Measurements from ENCODE around the gene UNC5C. TPM values are rescaled to one million over a fixed set of nuclear protein-coding genes. Genes with fewer than 3 reads are reported as not detected.

The UNC5C gene
- total and polyA plus RNA-seq, 2 of the 4 experiments (the other 2 are of a cell fraction): under 0.01 TPM

DNA sequence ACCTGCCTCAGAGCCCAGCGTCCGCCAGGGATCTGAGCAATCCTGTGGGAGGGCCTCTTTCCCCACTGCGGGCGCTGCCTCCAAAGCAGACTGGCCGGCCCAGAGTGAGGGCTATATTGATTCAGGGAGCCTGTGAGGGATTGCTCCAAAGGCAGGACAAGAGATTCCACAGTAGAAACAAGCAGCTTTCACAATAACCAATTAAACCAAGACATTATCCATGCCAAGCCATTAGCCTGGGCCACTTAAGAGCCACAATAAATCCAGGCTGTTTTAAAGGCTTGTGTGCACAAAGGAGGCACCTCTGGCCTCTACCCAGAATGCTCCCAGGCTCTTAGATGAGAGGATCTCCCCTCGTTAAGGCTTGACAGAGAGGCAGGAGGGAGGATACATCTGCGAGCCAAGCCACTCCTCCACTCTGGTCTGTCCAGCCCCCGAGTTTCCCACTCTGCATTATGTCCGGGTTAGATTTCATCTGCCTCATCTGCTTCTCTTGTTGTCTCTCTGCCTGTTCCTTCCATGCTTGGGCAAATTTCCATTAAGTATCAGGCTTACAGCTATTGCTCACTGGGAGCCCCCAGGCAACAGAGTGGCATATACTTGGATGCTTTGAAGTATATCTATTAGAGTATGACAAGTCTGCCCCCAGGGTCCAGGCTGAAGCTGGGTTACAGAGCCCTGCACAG lies 357.9 kb downstream of the UNC5C start:
- Histone ChIP-seq H4K20me1 (ENCODE audit: insufficient read depth, low read length) (no peaks in the 10 kb centered on the region), H3K18ac (ENCODE audit: low read depth, low read length) (no peak overlapping the region), H2BK15ac (ENCODE audit: low read depth, low read length) (no peak overlapping the region), H2AK9ac (replicated peaks; ENCODE audit: low read depth, low read length, poor library complexity) (no peak overlapping the region), H2BK20ac (ENCODE audit: low read depth, low read length) (no peak overlapping the region), H3K9me3 (ENCODE audit: control insufficient read depth, insufficient read depth, low read length) (no peaks in the 10 kb centered on the region), H3K79me1 (ENCODE audit: low read depth in 1 of 2, low read length in 2 of 2) (no peaks in the 10 kb centered on the region), H4K91ac (ENCODE audit: insufficient read depth, low read depth, low read length) (no peak overlapping the region), H3K27ac (ENCODE audit: insufficient read depth, low read length) (no peak overlapping the region), H3K27me3 (ENCODE audit: control insufficient read depth, insufficient read depth, low read length) (peaks cover 2% of the 10 kb centered on the region; the same call in 1 of the 2 replicates), H3K9me1 (ENCODE audit: insufficient read depth, low read length) (no peaks in the 10 kb centered on the region), H3K23ac (ENCODE audit: low read depth, low read length) (no peak overlapping the region), H2BK120ac (ENCODE audit: low read depth, low read length) (no peak overlapping the region), H3K4me3 (ENCODE audit: insufficient read depth, low read depth, low read length) (no peak overlapping the region), H2BK5ac (ENCODE audit: low read depth, low read length, poor library complexity, severe bottlenecking) (no peak overlapping the region), H2AK5ac (ENCODE audit: low read depth, low read length) (no peak overlapping the region), H3K4ac (ENCODE audit: low read depth, low read length) (no peak overlapping the region), H4K8ac (ENCODE audit: low read depth in 2 of 2, low read length in 2 of 2) (no peak overlapping the region), H3K14ac (replicated peaks; ENCODE audit: low read depth, low read length) (no peak overlapping the region), H2AFZ (replicated peaks; ENCODE audit: low read length, poor library complexity) (peak overlapping the region; percentile 51), H3K56ac (ENCODE audit: extremely low read depth, insufficient read depth, low read length) (no peak overlapping the region), H4K5ac (ENCODE audit: low read depth, low read length) (no peak overlapping the region), H3K9ac (ENCODE audit: low read depth, low read length) (no peak overlapping the region), H3K36me3 (ENCODE audit: control insufficient read depth, insufficient read depth, low read length) (no peaks in the 10 kb centered on the region), H3K4me1 (ENCODE audit: control insufficient read depth, insufficient read depth, low read length) (no peaks in the 10 kb centered on the region), H3K4me2 (ENCODE audit: low read depth, low read length) (no peak overlapping the region)
- 38% methylated on average over 2 of the region's 9 CpGs; no CpG with 5 or more reads in 1 of the 2 experiments for WGBS, 2 experiments (ENCODE audit: extremely low coverage in 2 of 2, insufficient read length in 1 of 2)
- POLR2A ChIA-PET (ENCODE audit: unreplicated experiment): no interaction called here
- BruUV-seq (replicated peaks): no TSS peak
- dilution Hi-C loops (cut with HindIII; ENCODE audit: low sequenced_read_pairs, unreplicated experiment): no loop called here
- no peak for DNase-seq
- no peak for ATAC-seq (ENCODE audit: low read depth)
- intact Hi-C loops (cut with micrococcal nuclease): no loop called here
- CTCF ChIA-PET: no interaction called here
- TF ChIP-seq BHLHE40 (IDR thresholded peaks at IDR 0.05; ENCODE audit: low read depth, low read length) (no peak), FOS (IDR thresholded peaks at IDR 0.05; ENCODE audit: low read depth, low read length) (no peak), NFE2L2 (IDR thresholded peaks at IDR 0.05; ENCODE audit: low read depth, low read length) (no peak), CHD1 (IDR thresholded peaks at IDR 0.05; ENCODE audit: low read depth, low read length) (no peak), RCOR1 (IDR thresholded peaks at IDR 0.05; ENCODE audit: insufficient replicate concordance, low read length) (no peak), POLR2A (IDR thresholded peaks at IDR 0.05; ENCODE audit: low read depth, low read length) (no peak), MAZ (IDR thresholded peaks at IDR 0.05; ENCODE audit: borderline replicate concordance, low read depth, low read length) (no peak), MAFK (IDR thresholded peaks at IDR 0.05; ENCODE audit: low read depth, low read length) (no peak), CEBPB (IDR thresholded peaks at IDR 0.05; ENCODE audit: low read depth, low read length) (no peak), RFX5 (IDR thresholded peaks at IDR 0.05; ENCODE audit: low read depth, low read length) (no peak)
- TF ChIP-seq, protein P1, sequence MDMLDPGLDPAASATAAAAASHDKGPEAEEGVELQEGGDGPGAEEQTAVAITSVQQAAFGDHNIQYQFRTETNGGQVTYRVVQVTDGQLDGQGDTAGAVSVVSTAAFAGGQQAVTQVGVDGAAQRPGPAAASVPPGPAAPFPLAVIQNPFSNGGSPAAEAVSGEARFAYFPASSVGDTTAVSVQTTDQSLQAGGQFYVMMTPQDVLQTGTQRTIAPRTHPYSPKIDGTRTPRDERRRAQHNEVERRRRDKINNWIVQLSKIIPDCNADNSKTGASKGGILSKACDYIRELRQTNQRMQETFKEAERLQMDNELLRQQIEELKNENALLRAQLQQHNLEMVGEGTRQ (IDR thresholded peaks at IDR 0.05; ENCODE audit: low read depth, low read length): no peak
- TF ChIP-seq, protein P2, sequence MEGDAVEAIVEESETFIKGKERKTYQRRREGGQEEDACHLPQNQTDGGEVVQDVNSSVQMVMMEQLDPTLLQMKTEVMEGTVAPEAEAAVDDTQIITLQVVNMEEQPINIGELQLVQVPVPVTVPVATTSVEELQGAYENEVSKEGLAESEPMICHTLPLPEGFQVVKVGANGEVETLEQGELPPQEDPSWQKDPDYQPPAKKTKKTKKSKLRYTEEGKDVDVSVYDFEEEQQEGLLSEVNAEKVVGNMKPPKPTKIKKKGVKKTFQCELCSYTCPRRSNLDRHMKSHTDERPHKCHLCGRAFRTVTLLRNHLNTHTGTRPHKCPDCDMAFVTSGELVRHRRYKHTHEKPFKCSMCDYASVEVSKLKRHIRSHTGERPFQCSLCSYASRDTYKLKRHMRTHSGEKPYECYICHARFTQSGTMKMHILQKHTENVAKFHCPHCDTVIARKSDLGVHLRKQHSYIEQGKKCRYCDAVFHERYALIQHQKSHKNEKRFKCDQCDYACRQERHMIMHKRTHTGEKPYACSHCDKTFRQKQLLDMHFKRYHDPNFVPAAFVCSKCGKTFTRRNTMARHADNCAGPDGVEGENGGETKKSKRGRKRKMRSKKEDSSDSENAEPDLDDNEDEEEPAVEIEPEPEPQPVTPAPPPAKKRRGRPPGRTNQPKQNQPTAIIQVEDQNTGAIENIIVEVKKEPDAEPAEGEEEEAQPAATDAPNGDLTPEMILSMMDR (conservative IDR thresholded peaks at IDR 0.05; ENCODE audit: low read depth, low read length): no peak
- in situ Hi-C loops (cut with MboI; ENCODE audit: low sequenced_read_pairs): no loop called here
